ENCODE measurements around the gene TCL1A.

GRCh38 chr14:95701846-95702221 is 12.1 kb downstream of the TCL1A start:
- TF ChIP-seq CREB1 (IDR thresholded peaks at IDR 0.05; ENCODE audit: low read depth) (no peak), REST (IDR thresholded peaks at IDR 0.05; ENCODE audit: low read depth) (no peak), EGR1 (IDR thresholded peaks at IDR 0.05) (no peak), EP300 (IDR thresholded peaks at IDR 0.05; ENCODE audit: borderline replicate concordance) (no peak), FOXM1 (IDR thresholded peaks at IDR 0.05; ENCODE audit: borderline replicate concordance, low read depth) (no peak), TAF1 (IDR thresholded peaks at IDR 0.05; ENCODE audit: low read depth) (no peak), YY1 (IDR thresholded peaks at IDR 0.05; ENCODE audit: low read depth) (no peak), NFIC (IDR thresholded peaks at IDR 0.05) (no peak), ZBTB7A (IDR thresholded peaks at IDR 0.05; ENCODE audit: low read depth) (no peak)
- TF ChIP-seq, protein P1, sequence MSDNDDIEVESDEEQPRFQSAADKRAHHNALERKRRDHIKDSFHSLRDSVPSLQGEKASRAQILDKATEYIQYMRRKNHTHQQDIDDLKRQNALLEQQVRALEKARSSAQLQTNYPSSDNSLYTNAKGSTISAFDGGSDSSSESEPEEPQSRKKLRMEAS (IDR thresholded peaks at IDR 0.05) = no peak
